OCI-LY3 (cell line): ENCODE measurements around the gene PLEK2.

Experiments used
- H2AFZ ChIP-seq: fragments of 200-600, 300-600 bp; shearing (Covaris generic); 2 replicates; pipeline ENCODE4 v1.6.0; 2014; ENCODE audit warnings: antibody characterized with exemption, low read depth, low read length
- H3K27ac ChIP-seq: fragments of 200-600, 300-600 bp; sonication (generic); 2 replicates; pipeline ENCODE4 v1.5.1; 2014; ENCODE audit warnings: mild to moderate bottlenecking, low read length, moderate library complexity, mixed read lengths
- H3K27me3 ChIP-seq: fragments of 200-600, 300-600 bp; sonication (generic); 2 replicates; pipeline ENCODE4 v1.6.1; 2014; ENCODE audit warnings: low read depth, low read length, mixed read lengths
- H3K36me3 ChIP-seq: fragments of 200-600, 300-600 bp; sonication (generic); replicated peaks from 2 replicates; pipeline ENCODE3; 2014; ENCODE audit warnings: low read depth, low read length, mixed read lengths
- H3K4me1 ChIP-seq: fragments of 300-600, 200-600 bp; sonication (generic); 2 replicates; pipeline ENCODE4 v1.6.1; 2014; ENCODE audit warnings: low read length, mixed read lengths
- H3K4me2 ChIP-seq: fragments of 200-600, 300-600 bp; sonication (generic); 2 replicates; pipeline ENCODE4 v1.6.1; 2014; ENCODE audit warnings: low read length, mixed read lengths
- H3K4me3 ChIP-seq: fragments of 300-600, 200-600 bp; sonication (generic); 2 replicates; pipeline ENCODE4 v1.5.1; 2014; ENCODE audit warnings: antibody characterized with exemption, mild to moderate bottlenecking, low read length, moderate library complexity
- H3K79me2 ChIP-seq: fragments of 300-600, 200-600 bp; shearing (Covaris generic); 2 replicates; pipeline ENCODE4 v1.6.1; 2014; ENCODE audit warnings: mild to moderate bottlenecking, low read length, mixed read lengths
- H3K9ac ChIP-seq: fragments of 300-600, 200-600 bp; shearing (Covaris generic); 2 replicates; pipeline ENCODE4 v1.6.0; 2014; ENCODE audit warnings: mild to moderate bottlenecking, low read length, moderate library complexity
- H3K9me3 ChIP-seq: fragments of 200-600, 300-600 bp; shearing (Covaris generic); 2 replicates; pipeline ENCODE4 v1.6.1; 2014; ENCODE audit warnings: low read length, mixed read lengths; ENCODE audit not compliant: insufficient read depth
- H4K20me1 ChIP-seq: fragments of 200-600, 300-600 bp; sonication (generic); 2 replicates; pipeline ENCODE4 v1.6.1; 2016; ENCODE audit warnings: low read length, mixed read lengths; ENCODE audit not compliant: insufficient read depth
- EZH2phosphoT487 ChIP-seq: fragments of 200-600 bp; shearing (Covaris generic); IDR thresholded peaks from 2 replicates; pipeline ENCODE4 v1.6.1; 2018; ENCODE audit warnings: antibody characterized with exemption, mixed run types, low read depth
- TF ChIP-seq, protein P1 (sequence below): fragments of 200-600, 300-600 bp; sonication (generic); IDR thresholded peaks from 2 replicates; pipeline ENCODE4 v1.5.1; 2014; ENCODE audit warnings: antibody characterized with exemption, low read length, low read depth

Gene PLEK2

GRCh38 chr14:67436006-67436866, 24.3 kb upstream of the PLEK2 start:
- Histone ChIP-seq H3K4me2 (no peak overlapping the region), H3K27me3 (peaks cover 58% of the 10 kb centered on the region), H3K27ac (no peak overlapping the region), H4K20me1 (no peaks in the 10 kb centered on the region), H3K9me3 (no peaks in the 10 kb centered on the region), H3K36me3 (no peaks in the 10 kb centered on the region), H3K4me1 (peaks cover 7% of the 10 kb centered on the region), H2AFZ (no peak overlapping the region), H3K9ac (no peak overlapping the region), H3K79me2 (no peaks in the 10 kb centered on the region), H3K4me3 (no peak overlapping the region)
- TF ChIP-seq, protein P1, sequence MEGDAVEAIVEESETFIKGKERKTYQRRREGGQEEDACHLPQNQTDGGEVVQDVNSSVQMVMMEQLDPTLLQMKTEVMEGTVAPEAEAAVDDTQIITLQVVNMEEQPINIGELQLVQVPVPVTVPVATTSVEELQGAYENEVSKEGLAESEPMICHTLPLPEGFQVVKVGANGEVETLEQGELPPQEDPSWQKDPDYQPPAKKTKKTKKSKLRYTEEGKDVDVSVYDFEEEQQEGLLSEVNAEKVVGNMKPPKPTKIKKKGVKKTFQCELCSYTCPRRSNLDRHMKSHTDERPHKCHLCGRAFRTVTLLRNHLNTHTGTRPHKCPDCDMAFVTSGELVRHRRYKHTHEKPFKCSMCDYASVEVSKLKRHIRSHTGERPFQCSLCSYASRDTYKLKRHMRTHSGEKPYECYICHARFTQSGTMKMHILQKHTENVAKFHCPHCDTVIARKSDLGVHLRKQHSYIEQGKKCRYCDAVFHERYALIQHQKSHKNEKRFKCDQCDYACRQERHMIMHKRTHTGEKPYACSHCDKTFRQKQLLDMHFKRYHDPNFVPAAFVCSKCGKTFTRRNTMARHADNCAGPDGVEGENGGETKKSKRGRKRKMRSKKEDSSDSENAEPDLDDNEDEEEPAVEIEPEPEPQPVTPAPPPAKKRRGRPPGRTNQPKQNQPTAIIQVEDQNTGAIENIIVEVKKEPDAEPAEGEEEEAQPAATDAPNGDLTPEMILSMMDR = no peak
- TF ChIP-seq EZH2phosphoT487 = no peak

DNA sequence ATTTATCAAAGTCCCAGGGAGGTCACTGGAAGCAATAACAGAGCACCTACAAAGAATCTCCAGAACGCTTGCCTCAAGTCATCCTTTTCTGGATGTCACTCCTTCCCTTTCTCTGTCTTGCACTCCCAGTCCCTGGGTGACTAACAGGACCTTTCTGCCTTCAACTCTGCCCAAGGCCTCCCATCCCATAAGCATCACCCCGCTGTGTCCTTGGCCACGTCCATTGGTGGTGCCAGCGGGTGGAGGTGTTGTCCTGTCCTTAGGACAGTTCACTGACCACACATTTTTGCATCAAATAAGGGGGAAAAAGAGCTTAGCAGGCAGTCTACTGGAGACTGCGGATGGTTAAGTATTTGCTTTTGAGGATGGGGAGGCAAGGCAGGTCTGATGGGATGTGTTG, 23.6 kb upstream of the PLEK2 start:
- Histone ChIP-seq H3K36me3 (no peaks in the 10 kb centered on the region), H3K27ac (no peak overlapping the region), H3K9ac (no peak overlapping the region), H3K4me1 (peaks cover 7% of the 10 kb centered on the region), H3K79me2 (no peaks in the 10 kb centered on the region), H2AFZ (no peak overlapping the region), H3K27me3 (peaks cover 59% of the 10 kb centered on the region), H4K20me1 (no peaks in the 10 kb centered on the region), H3K4me3 (no peak overlapping the region), H3K4me2 (no peak overlapping the region), H3K9me3 (no peaks in the 10 kb centered on the region)
- no peak for TF ChIP-seq EZH2phosphoT487
- TF ChIP-seq, protein P1 = no peak

DNA sequence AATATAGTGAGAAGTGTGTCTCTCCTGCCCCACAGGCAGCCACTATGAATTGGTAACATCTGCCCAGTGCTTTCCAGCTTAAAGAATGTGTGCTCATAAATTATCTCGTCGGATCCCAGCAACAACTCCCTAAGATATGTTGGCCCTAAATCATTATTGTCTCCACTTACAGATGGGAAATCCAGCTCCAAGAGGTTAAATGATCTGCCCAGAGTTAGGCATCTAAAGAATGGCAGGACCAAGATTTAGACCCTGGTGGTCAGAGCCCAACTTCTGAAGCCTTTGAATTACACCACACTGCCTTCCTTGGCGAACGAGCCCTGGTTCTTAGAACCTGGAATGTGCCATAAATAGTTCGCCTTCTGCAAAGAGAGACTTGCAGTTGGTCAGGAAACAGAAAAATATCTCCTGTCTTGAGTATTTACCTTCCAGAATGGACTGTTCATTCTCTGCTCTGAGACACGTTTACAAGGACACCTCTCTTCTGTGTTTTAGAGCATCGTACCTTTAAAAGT, 20.1 kb upstream of the PLEK2 start:
- peaks cover 61% of the 10 kb centered on the region for H3K27me3 ChIP-seq
- no peak overlapping the region for H2AFZ ChIP-seq
- no peaks in the 10 kb centered on the region for H4K20me1 ChIP-seq
- no peak overlapping the region for H3K4me3 ChIP-seq
- no peaks in the 10 kb centered on the region for H3K79me2 ChIP-seq
- H3K9ac ChIP-seq = no peak overlapping the region
- no peaks in the 10 kb centered on the region for H3K9me3 ChIP-seq
- no peaks in the 10 kb centered on the region for H3K36me3 ChIP-seq
- no peak overlapping the region for H3K4me2 ChIP-seq
- TF ChIP-seq, protein P1 = no peak
- no peak for TF ChIP-seq EZH2phosphoT487
- H3K4me1 ChIP-seq = peaks cover 7% of the 10 kb centered on the region
- H3K27ac ChIP-seq = no peak overlapping the region

DNA sequence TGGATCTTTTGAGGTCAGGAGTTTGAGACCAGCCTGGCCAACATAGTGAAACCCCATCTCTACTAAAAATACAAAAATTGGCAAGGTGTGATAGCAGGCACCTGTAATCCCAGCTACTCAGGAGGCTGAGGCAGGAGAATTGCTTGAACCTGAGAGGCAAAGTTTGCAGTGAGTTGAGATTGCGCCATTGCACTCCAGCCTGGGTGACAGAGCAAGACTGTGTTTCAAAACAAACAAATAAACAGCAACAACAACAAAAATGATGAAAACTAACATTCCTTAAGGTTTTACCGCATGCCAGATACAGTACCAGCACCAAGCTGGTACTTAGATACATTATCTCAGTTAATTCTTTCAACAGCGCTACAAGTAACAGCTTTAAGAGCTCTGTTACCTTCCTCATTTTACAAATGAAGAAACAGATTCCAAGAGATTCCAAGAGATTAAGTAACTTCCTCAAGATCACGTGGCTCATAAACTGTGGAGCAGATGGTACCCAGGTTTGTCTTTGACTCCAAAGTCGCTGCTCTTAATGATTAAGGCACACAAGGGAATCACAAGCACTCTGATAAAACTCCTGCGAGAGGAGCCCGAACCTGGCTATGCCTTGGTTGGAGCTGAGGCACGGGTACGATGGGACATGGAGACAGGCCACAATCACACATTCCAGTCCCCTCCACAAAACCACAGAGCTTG, 17.7 kb upstream of the PLEK2 start:
- Histone ChIP-seq H3K9me3 (no peaks in the 10 kb centered on the region), H3K4me3 (no peak overlapping the region), H3K36me3 (no peaks in the 10 kb centered on the region), H4K20me1 (no peaks in the 10 kb centered on the region), H3K27ac (no peak overlapping the region), H2AFZ (no peak overlapping the region), H3K4me2 (no peak overlapping the region), H3K27me3 (peaks cover 64% of the 10 kb centered on the region), H3K9ac (no peak overlapping the region), H3K79me2 (no peaks in the 10 kb centered on the region), H3K4me1 (peaks cover 6% of the 10 kb centered on the region)
- TF ChIP-seq, protein P1 = no peak
- TF ChIP-seq EZH2phosphoT487 = no peak
